GM19397 (cell line): ENCODE measurements around the gene SLC26A2.
"Not testable (repeated sequence)": the region's sequence is repeated elsewhere in the genome, so short reads cannot be mapped to it uniquely, and the experiment has no call there.

Experiments
- ATAC-seq: cut with Tn5 transposase; IDR thresholded peaks from one replicate; pipeline ENCODE4 v1.9.1; 2021; ENCODE audit warnings: mild to moderate bottlenecking, moderate library complexity; ENCODE audit not compliant: unreplicated experiment

Gene SLC26A2

GRCh38 chr5:149936700-149937091 is 23.9 kb upstream of the SLC26A2 start:
- ATAC-seq: no peak

DNA sequence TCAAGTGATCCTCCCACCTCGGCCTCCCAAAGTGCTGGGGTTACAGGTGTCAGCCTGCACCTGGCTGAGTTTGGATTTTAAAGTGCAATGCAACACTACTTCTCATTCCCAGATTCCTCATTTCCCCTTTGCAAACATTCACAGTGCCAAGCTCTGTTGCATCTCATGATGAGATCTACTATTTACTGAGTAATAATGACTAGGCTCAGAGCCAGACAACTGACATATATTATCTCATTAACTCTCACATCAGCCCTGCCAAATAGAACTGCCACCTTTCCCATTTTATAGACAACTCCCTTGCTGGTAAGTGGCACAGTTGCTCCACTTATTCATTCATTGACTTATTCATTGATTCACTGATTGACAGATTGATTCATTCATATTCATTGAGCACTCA is 22.9 kb upstream of the SLC26A2 start:
- ATAC-seq: no peak

GRCh38 chr5:149938279-149938678 is 22.3 kb upstream of the SLC26A2 start:
- no peak for ATAC-seq

- no peak for ATAC-seq
These were observed 21.7 kb upstream of the SLC26A2 start for GRCh38 chr5:149938791-149939358.

DNA sequence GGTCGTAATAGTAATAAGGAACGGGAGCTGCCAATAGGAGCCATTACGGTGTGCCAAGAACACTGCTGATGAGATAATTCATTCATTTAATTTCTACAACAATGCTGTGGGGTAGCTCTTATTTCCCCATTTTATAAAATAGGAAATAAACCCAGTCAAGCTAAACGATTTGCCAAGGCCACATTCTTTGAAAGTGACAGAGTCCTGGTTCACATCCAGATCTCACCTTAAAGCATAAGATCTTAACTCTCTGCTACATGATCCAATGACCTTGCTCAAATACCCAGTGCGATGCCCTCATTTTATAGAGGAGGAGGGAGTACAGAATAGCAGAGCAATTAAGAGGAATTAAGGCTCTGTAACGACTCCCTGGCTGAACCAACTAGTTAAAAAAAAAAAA is 21.0 kb upstream of the SLC26A2 start:
- no peak for ATAC-seq

GRCh38 chr5:149940077-149940574 is 20.4 kb upstream of the SLC26A2 start:
- no peak for ATAC-seq

DNA sequence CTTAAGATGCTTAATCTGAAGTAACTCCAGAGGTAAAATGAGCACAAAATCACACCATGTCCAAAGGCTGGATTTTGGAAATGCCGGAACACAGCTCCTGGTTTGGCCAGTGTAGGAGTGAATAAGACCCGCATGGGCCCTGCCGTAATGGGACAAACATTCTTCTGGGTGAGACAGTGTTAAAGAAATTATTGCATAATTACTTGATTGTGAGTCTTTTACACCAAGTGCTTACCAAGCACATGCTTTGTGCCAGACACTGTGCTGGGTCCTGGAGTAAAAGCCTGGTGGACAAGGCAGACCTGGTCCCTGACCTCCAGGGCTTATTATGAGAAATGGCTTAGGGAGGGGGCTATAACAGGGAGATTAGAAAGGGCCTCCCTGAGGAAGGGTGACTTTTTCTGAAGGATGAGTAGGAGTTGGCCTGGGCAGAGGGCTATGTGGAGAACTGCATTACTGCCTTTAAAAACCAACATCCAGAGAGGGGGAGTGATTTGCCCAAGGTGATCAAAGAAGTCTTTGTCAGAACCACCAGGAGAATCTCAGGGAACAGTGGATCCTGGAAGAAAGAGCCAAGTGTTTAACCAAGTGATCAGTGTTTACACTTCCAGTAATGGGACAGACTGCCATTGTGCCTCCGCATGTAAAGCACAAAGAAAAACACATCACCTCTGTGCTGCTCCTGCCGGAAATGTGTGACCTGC is 19.5 kb upstream of the SLC26A2 start:
- no peak for ATAC-seq

DNA sequence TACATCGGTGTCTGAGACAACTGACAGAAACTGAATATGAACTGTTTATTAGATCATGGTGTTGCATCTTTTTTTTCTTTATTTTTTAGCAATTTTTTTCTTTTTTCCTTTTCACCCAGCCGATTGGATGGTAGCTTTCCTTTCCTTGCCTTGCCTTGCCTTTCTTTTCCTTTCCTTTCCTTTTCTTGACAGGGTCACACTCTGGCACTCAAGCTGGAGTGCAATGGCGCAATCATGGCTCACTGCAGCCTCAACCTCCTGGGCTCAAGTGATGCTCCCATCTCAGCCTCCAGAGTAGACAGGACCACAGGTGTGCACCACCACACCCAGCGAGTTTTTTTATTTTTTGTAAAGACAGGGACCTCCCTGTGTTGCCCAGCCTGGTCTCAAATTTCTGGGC is 18.8 kb upstream of the SLC26A2 start:
- no peak for ATAC-seq

DNA sequence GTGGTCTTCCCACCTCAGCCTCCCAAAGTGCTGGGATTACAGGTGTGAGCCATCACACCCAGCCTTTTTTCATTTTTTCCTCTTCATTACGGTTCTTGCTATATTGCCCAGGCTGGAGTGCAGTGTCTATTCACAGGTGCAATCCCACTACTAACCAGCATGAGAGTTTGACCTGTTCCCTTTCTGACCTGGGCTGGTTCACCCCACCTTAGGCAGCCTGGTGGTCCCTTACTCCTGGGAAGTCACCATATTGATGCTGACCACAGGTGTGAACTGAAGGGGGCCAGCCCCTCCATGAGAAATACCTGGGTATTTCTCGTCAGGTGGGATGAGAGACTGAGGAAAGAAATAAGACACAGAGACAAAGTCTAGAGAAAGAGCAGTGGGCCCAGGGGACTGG is 18.4 kb upstream of the SLC26A2 start:
- ATAC-seq: no peak

- ATAC-seq: not testable (repeated sequence)
These were observed 17.8 kb upstream of the SLC26A2 start for GRCh38 chr5:149942741-149943169.

- ATAC-seq: not testable (repeated sequence)
These were observed 17.2 kb upstream of the SLC26A2 start for GRCh38 chr5:149943177-149943949.

DNA sequence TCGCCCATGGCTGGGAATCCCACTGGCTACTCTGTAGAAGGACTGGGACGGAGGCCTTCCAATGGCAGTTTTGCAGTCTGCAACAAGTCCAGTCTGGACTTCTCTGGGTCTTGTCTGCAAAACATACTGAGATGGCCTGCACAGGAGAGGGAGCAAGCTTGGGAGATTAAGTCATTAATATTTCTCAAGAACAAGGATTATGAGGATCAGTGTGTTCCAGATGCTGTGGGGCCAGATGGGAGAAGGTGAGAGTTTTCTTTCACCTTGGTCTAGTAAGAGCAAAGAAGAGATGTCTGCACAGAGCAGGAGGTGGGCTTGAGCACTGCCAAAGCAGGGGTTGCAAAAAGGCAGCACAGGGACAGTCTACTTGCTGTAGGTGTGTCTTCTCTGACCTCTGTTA is 15.9 kb upstream of the SLC26A2 start, which contains the start of gene PDE6A:
TSS of gene PDE6A (minus strand) at position 128 of the 400 bp plus-strand sequence. CDS start at position 8, 120 bp downstream.
- ATAC-seq: no peak

DNA sequence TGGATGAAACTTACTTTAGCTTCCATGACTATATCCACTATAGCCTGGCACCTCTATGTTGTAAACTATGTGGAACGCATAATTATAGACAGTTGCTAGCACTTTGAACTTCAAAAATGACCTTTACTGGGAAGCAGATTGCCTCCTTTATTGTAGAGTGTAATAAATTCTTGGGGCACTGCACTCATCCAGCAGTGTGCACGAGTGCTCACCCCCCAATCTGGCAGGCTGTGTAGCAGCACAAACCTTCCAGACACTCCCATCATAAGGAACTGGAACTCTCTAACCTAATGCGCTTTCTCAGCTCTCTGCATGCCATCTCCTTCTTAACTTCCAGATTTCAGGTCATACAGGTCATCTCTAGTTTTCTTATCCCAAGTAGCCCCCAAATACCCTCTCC is 14.4 kb upstream of the SLC26A2 start:
- ATAC-seq: no peak

- ATAC-seq: no peak
These were observed 11.6 kb upstream of the SLC26A2 start for GRCh38 chr5:149948993-149949392.

DNA sequence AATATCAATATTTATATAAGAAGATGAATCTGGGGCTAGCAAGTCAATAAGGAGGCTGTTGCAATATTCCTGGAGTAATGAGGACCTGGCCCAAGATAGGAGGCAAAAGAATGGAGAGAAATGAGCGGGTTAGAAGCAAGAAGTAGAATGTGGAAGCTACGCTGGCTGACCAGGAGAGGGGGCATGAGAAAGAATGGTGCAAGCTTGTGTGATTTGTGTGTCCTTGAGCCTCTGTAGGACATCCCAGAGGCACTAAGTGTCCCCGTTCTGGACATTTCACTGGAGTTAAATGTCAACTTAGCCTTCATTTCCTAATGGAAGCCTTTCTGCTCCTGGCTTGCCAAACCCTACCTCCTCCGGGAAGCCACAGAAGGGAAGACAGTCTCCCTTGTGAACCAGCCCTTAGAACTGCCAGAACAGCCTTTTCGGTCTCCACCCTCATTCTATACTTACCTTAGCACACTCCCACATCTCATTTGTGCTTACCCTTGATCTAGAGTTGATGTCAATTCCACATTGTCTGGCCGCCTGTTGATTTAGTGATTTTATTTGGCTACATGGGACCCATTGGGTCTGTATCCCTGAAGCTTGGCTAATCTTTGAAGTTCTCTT is 9.3 kb upstream of the SLC26A2 start:
- no peak for ATAC-seq

DNA sequence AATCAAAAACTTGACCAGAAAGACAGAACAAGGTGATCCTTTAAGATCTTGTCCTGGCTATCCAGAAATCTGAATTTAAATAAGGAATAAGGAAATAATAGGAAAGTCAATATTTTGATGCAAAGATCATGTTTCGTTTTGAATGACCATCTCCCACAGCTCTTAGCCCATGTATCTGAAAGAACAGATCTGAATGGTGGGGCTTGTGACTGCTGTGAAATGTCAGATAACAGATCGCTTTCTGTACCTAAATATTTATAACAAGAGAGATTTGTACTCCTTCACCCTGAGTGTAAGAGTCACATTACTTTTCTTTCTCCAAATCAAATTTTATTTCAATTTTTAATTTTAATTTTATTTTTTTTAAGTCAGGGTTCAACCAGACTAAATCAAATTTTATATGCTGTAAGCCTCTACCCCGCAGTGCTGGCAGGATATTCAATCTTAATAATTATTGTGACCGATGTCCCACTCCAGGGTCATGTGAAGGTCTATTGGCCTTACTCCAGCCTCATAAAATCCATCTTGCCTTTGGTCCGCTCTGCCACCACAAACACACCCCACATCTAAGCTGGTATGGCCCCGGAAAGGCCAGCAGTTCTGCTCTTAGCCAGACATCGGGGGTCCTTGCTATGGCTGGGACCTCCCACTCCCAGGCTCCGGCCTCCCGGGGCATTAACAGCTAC is 7.0 kb upstream of the SLC26A2 start:
- no peak for ATAC-seq

GRCh38 chr5:149954798-149955197 is 5.8 kb upstream of the SLC26A2 start:
- no peak for ATAC-seq

GRCh38 chr5:149956685-149957084 is 3.9 kb upstream of the SLC26A2 start:
- ATAC-seq: no peak

DNA sequence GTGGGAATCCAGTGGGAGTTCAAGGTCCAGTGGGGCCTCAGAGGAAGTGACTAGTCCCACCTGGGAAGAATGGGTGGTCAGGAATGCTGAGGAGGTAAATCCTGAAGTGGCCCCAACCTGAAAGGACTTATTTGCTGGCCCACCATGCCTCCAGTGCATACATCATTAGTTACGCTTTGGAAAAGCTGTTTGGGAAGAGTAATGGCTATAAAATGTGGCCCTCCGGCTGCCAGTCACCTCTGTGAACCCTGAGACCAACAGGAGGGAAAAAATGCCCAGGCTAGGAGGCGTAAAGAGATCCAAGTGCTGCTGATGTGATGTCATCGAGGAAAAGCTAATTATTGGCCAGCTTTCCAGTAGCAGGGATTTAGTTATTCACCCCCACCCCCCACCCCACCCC is 2.7 kb upstream of the SLC26A2 start:
- ATAC-seq: no peak

DNA sequence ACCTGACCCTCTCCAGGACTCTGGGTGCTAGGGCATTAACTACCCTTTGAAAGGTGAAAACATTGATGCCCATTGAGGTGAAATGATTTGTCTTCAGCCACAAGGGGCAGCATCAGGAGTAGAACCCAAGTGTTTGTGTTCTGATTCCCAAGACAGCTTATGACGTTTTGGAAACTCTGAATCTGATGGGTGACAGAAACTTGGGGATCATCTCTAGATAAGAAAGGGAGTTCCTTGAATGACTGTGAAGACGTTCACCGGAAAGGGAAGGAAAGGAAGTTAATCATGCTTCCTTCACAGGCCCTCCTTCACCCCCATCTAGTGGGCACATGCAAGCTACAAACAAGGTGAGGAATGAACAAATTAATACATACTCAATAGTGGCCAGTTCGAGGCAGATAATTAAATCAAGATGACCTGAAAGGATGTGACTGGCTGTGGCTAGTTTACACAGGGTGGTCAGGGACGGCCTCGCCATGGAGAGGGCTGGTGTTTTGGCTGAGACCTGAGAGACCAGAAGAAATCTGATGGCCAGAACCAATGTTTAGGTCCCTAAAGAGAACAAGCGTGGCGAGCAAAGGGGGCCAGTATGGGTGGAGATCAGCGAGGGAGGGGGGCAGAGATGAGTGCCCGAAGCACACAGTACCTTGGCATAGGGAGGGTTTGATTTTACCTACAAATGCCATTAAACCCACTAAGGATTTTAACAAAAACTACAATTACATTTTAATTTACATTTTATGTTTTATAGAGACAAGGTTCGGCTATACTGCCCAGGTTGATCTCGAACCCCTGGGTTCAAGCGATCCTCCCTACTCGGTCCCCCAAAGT is 937 bp upstream of the SLC26A2 start:
- no peak for ATAC-seq
